NCI-H2107 (cell line): ENCODE results near the gene LTB4R2.
A peak's percentile ranks its signal among the peaks of the same experiment; 100 is the strongest.
"Not testable (repeated sequence)": the region's sequence is repeated elsewhere in the genome, so short reads cannot be mapped to it uniquely, and the experiment has no call there.

Experiments
- DNase-seq: peaks from one replicate; lab custom pipeline; 2025; lab: John Stamatoyannopoulos, UW

The LTB4R2 gene

DNA sequence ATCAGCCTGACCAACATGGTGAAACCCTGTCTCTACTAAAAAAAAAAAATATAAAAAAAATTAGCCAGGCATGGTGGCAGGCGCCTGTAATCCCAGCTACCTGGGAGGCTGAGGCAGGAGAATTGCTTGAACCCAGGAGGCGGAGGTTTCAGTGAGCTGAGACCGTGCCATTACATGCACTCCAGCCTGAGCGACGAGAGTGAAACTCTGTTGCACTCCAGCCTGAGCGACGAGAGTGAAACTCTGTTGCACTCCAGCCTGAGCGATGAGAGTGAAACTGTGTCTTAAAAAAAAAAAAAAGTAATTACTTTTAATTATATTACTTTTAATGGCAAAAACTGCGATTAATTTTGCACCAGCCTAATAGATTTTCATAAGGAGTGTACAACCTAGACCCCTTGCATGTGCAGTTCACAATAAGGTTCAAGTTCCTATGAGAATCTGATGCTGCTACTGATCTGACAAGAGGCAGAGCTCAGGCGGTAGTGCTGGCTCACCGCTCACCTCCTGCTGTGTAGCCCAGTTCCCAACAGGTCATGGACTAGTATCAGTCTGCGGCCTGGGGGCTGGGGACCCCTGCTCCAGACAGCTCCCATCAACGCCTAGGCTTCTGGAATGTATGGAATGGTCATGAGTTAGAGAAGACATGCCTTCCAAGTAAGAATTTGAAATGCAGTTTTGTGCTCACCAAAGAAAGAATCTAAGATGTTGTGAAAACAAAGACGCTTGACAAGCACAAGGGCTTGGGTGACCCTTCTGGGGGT is 11.5 kb downstream of the LTB4R2 start:
- DNase-seq, result no peak

DNA sequence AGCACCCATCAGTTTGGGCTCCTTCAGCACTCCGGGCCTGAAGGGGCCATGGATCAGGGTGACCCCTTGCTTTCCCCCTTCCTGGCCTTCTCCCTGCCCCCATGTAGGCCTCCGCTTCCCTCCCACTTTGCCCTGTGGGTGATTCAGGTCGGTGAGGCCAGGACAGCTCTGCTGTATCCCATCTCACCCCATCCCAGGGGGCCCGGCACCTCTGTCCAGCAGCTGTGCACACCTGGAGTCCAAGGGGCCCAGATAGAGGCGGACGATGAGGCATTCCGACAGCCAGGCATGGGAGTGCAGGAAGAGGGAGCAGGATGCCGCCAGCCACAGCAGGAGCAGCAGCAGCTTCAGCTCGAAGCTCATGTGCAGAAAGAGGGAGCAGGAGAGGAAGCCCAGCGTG is 12.7 kb downstream of the LTB4R2 start:
- no peak for DNase-seq

DNA sequence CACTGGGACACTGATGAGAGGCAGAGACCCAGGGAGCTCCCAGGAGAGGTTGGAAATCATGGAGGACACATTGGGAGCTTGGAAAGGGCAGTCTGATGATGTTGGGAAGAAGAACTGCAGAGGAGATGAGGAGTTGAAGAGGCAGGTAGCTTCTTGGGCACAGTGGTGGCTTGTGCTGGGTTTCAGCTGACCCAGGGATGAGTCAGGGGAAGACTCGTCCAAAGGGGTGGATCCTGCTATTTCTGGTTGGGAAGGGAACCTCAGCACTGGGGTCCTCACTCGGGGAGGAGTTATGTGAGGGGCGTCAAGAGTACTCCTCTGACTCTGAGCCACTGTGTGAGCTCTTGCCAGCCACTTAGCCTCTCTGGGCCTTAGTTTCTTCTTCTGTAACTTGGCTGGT is 13.4 kb downstream of the LTB4R2 start:
- DNase-seq, result no peak

DNA sequence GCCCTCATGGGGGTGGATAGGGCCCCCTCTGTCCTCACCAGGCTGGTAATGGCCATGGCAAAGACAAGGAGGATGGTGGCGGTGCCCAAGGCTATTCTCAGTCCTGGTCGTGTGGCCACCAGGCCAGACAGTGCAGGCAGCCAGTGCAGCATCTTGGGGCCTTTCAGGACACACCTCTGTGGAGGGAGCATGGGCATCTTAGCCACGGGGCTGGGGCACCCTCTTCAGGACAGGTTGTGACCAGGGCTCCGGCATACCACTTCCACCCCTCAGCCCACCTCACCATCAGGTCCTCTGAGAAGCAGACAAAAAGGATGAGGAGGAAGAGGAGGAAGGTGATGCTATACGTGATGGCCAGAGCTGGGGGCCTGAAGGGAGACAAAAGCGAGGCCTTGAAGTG is 14.1 kb downstream of the LTB4R2 start:
- DNase-seq, result no peak

DNA sequence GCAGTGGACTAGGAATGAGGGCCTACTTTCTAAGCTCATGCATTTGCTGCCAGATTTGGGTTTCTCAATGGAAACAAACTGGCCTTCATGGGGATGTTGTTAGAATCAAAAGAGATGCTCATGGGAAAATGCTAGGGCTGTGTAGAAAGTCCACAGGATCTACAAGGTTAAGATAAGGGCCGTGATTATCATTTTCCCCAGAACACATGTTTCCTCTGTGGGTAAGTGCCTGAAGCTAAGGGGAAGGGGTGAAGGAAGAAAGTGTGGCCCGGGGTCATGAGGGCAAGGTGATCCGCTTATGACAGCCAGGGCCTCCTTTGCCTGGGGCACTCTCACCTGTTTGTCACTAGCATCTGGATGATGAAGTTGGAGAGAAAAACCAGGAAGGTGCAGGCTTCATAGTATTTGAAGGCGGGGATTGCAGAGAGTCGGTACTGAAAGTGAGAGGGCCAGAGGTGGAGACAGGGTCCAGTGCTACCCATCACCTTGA is 15.1 kb downstream of the LTB4R2 start:
- DNase-seq, result no peak

DNA sequence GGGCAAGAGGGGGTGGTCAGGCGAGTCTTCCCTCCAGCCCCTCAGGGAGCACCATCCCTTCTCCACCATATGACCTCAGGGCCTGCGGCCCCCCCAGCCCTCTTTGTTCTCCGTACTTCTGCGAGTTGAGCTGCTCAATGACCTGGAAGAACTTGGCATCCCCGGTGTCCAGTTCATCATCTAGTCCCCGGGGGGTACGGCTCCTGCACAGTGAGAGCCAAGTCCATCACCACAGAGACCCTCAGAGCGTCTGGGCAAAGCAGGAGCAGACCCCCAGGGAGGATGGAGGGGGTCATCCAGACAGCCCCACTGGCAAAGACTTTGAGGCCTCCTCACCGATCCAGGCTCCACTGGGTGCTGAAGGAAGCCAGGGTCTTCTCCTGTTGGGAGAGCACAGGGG is 16.0 kb downstream of the LTB4R2 start:
- no peak for DNase-seq

DNA sequence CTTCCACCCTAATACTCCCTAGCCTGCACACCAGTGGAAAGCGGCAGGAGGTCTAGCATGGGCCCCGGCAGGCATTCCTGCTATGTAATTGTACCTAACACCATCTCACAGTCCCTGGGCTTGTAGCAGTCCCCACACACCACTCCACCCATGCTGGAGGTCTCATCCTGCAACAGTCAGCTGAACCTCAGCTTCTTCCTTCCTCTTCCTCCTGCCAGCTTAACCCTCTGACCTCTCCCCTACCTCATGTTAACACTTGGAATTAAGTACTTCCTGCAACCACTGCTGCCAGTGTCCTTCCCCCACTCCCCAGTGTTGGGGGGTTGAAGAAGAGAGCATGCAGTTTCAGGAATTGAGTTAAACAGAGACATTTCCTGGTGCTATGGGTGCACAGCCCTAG is 17.4 kb downstream of the LTB4R2 start:
- DNase-seq, result no peak

DNA sequence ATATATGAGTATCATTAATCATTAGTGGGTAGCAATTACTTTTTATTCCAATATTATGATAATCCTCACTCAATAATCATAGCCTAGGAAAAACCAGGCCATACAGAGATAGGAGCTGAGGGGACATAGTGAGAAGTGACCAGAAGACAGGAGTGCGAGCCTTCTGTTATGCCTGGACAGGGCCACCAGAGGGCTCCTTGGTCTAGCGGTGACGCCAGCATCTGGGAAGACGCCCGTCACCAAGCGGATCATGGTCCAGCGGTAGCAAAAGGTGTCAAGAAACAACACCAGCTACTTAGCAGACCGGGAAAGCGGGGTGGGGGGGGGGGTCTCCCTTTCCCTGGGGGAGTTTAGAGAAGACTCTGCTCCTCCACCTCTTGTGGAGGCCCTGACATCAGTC is 18.0 kb downstream of the LTB4R2 start:
- DNase-seq, result not testable (repeated sequence)

DNA sequence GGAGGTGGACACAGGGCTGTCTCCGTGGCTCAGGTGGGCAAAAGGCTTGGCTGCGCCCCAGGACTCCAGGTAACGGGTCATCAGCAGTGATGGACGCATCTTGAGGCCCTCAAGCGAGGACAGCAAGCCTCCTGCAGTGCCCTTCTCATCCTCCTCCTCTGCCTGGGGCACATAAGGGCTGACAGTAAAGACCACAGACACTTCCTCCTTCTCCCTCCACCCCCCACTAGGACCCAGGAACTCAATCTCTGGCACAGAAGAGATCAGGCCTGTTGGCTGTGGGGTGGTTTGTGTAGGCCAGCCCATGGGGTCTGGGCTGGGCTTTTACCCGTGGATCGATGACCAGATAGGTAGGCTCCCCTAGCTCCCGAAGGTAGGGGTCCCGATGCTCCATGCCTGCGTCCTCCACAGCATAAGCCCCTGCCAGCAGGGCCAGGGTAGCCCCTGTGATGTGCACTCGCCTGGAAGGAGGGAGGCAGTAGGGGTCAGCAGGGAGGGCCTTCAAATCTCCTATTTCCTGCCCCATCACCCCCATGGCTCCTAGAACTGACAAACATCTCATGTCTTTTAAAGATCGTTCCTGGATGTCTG is 19.2 kb downstream of the LTB4R2 start:
- no peak for DNase-seq

DNA sequence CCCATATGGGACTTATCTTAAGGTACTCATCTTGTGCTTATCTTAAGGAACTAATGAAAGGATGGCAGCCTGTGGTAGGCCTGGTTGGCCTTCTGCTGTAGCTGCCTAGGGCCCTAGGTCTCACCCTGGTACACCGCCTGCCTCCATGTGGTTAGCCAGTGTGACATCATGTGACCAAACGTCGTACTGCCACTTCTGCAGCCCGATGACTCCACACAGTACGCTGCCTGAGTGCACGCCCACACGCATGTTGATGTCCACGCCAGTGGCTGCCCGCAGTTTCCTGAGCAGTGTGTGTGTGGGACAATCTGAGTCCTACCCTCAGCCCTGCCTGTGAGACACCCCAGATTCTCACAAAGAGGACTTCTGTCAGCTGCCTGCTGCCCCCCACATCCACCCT is 19.8 kb downstream of the LTB4R2 start:
- no peak for DNase-seq

DNA sequence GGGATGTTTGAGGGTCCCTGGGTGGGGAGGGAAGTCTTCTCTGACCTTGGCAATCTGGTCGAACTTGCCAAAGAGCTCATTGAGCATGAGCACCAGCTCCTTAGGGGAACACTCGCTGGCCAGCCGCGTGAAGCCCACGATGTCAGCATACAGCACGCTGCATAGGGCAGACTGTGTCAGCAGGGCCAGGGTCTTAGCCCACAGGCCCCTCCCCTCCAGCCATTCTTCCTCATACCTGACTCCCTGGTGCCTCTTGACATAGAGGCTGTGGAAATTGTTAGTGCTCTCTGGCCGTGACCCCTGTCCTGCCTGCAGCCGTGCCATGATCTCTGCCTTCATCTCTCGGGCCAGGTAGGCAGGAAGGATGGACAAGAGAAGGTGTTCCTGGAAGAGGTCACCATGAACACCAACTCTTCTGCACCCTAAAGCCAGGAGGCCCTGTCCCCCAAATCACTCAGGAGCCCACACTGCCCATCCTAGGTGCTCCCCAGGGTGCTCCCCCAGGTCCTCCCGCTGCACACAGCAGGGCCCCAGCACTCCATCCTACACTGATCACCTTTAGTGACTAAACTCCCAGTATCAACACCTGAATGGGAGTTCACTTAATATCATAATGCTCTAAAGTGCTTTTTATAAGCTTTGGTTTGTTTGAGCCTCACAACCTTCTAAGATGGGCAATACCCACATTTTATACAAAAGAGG is 21.2 kb downstream of the LTB4R2 start:
- no peak for DNase-seq

DNA sequence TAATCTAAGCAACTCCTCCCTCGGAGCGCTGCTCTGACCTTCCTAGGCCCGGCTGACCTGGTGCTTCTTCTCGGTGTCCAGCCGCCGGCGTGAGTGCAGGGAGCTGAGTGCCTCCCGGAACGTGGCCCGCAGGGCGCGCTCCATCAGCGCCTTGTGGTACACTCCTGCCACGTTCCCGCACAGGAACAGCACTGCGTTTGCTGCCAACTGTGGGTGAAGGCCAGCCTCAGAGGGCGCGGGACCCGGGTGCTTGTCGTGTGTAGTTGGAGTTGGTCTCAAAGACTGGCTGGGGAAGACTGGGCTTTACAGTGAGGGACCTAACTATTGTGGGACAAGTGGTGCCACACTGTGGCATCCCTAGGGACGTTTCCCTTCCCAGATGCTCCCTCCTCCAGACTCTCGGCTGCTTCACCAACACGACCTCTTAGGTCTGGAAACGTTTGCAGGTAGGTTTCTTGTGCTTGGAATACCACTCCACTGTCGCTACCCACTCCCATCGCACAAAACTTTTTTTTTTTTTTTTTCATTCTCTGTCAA is 21.9 kb downstream of the LTB4R2 start:
- no peak for DNase-seq

DNA sequence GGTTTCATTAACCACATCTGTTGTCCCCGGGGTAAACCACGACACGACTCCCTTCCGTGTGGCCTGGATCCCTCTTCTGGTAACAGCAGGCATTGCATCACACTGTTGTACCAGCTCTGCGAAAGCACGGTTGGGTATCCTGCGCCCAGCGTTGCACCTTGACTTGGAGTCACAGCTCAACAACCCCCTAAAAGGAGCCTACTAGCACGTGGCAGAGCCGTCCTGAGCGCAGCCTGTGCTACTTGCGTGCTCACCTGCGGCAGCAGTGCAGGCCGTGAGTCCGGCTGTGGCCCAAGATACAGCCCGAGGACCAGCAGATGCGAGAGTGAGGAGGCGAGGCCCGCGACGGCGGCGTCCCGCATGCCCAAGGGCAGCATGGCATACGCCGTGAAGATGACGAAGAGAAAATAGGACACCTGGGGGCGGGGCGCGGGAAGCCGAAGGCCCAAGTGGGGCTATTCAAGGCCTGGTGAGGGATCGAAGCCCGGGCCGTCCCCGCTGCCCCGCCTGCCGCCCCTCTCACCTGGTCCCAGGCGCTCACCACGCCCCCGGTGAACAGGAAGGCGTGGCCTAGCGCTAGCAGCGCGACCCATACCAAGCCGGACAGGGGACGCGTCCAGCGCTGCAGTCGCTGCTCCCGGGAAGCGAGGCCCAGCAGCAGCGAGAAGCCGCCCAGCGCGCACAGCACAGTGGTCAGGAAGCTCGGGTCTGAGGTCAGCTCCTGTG is 22.5 kb downstream of the LTB4R2 start:
- peak; percentile 77 for DNase-seq

DNA sequence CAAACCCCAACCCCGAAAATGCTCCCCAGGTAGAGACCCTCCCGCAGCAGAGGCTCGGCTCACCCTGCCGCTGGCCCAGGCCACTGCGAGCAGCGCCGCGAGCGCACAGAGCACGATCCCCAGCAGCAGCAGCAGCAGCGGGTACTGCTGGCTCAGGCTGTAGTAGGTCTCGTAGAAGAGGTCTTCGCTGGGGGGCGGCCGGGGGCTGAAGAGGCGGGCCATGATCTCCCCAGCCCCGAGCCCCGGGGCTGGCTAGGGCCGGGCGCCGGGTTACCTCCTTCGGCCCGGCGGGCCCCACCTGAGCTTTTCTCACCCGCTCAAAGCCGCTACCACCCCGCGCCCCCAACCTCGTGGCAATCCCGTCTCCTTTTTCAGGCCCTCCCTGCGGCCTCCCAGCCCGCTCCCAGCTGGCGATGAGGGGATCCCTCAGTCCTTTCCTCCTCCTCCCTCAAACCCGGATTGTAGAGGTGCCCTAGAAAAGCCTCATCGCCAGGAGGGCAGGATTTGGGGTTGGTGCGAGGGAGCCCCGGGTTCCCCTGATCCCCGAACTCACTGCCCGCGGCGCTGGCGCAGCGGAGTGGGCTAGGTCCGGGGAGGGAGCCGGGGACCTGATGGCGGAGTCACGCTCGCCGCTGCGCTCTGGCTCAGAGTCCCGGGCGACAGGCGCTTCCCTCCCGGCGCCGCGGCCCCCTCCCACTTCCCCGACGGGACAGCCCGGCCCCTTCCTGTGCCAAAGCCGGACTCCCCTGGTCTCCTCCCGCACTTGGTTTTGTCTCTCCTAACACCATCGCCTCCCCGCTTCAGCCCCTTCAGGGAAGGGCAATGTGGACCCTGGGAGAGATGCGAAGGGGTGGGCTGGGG is 24.7 kb downstream of the LTB4R2 start, which contains the start of gene ADCY4:
ADCY4 (minus strand) TSS at position 641 of the 861 bp plus-strand sequence; CDS start at position 222, 419 bp downstream.
- no peak for DNase-seq

DNA sequence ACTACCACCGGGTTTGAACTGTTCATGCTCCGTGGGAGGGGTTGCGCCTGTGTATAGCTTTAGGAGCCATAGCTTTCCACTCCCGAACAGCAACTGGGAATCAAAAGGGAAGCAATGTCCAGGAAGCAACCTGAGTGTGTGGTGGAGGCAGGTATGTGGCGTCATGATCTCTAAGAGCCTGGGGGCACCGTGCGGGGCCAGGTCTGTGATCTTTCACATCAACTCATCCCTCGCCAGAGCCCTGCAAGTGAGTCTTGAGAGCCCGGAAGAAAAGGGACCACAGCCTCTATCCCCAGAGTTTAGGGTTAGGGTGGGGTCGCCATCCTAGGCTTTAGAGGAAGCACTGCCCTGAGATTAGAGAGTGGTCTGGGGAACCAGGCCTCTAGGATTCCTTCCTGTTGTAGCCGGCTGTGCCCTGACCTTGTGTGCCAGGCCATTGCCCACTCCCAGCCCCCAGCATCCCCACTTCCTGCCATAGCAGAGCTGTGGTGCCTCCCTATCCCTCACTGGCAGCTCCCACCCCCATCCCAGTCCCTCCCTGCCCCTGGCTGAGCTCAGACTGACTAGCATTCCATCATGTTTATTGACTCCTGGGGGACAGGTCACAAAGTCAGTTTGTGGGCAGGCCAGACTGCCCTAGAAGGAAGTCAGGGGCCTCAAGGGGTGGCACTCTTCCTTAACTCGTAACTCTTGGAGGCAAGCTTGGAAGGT is 25.7 kb downstream of the LTB4R2 start:
- DNase-seq, result no peak

DNA sequence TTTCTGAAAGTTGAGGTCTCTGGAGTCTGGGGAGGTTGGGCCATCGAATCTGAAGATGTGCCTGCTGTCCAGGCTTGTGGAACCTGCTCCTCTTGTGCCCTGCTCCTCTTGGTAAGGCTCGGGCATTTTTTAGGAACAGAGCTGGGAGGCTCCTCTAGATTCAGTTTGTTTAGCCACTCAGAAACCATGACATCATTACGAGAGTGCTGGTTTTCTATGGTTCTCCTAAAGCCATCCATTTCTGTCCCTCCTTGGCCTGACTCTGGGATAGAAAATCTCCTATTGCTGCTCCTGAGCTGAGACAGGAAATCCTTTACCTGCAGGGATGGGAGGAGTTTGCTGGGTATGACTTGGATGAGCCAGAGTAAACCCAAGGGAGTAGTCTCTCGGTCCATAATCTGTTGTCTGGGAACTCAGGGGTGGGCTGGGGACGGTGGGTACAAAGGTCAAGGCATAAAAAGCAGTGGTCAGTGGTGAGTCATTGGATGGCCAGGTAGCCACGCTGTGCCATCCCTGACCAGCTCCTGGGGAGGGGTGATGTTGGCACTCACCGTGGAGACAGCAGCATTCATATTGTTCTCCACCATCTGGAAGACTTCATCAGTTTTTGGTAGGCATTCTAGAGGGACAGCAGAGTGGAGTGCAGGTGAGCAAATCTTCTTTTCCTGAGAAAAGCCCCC is 27.3 kb downstream of the LTB4R2 start:
- DNase-seq, result no peak

DNA sequence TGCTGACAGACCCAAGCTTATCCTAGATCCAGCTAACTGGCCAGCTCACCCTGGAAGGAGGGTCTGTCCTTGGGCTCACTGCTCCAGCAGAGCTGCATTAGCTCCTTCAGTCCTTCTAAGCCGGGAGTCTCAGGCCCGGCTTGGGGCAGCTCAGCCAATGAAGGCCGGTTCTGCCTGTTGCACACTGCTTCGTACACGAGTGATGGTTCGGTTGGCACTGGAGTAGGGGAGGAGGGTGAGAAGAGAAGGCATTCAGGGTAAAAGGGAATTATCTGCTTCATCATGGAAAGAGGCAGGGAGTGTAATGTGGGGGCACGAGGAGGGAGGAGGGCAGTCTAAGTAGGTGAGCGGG is 27.9 kb downstream of the LTB4R2 start:
- DNase-seq, result no peak

DNA sequence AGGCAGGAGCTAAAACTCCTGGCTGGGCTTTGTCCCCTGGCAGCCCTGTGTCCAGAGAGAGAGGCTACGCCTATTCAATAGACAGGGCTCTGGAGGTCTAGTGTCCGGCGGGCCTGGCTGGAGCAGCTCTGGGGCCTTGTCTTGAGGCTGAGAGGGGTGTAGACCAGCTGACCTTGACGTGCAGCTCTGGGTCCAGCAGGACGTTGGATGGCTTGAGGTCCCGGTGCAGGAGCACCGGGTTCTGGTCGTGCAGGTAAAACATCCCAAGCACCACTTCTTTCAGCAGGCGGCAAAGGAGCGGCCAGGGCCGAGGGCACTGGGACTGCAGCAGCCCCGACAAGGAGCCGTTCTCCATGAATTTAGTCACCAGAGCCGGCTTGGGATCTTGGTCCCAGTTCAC is 28.9 kb downstream of the LTB4R2 start:
- no peak for DNase-seq

DNA sequence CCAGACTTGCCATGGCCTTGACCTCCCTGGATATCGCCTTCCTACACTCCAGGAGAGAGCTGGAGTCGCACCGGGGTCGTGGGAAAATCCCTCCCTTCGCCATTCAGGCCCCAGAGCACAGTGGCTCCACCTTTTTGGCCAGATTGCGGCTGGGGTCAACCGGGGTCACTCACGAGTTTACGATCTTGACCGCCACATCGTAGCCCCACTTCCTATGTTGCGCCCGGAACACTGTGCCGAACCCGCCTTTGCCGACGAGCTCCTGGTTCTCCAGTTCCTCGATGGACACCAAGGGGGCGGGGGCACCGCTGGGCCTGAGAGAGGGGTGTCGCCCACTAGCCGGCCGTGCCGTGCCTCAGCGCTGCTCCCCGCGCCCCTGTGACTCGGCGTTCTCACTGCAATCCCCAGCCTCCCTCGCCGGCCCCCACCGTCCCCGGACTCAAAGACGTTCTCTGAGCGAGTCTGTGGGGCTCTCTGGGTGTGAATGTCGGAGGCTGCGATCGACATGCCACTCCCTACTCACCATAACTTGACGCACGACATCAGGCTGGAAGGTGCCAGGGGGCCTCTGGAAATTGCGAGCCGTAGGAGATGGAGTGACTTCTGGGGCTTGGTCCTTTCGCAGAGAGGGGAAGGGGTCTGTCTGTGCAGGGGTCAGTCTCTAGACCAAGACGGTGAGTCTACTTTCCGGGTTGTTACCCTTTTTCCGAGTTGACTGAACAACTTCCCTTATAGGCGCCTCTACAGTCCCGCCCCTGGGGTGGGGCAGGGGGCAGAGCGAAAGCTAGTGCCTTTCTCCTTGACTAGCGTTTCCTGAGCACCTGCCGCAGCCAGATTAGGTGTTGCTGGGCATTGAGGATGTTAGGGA is 29.6 kb downstream of the LTB4R2 start, which contains the start of gene RIPK3:
RIPK3 (minus strand) TSS at position 708 of the 868 bp plus-strand sequence; CDS start at position 543, 165 bp downstream.
- DNase-seq, result no peak
